Gastroesophageal sphincter (tissue), 3 donors: ENCODE results near the gene CDC45.

Experiments used
- CTCF ChIP-seq, 4 experiments: fragments of 200-600 bp in 2 of 4; fragments of 450-650 bp in 2 of 4; sonication (generic) in 1 of 4; IDR thresholded peaks; one replicate each; pipeline ENCODE4 v1.5.1; 2017 to 2019; ENCODE audit warnings: antibody characterized with exemption in 4 of 4, mild to moderate bottlenecking in 2 of 4, moderate library complexity in 2 of 4
- EP300 ChIP-seq: sonication (generic); formaldehyde crosslinking; IDR thresholded peaks from one replicate; pipeline ENCODE4 v1.6.1; 2017; ENCODE audit warnings: antibody characterized with exemption, mild to moderate bottlenecking
- POLR2A ChIP-seq, 2 donors: fragments of 450-650 bp; IDR thresholded peaks; one replicate each; pipeline ENCODE4 v1.6.1; 2017; ENCODE audit warnings: antibody characterized with exemption in 2 of 2, mild to moderate bottlenecking in 2 of 2, moderate library complexity in 1 of 2

- no peak for TF ChIP-seq EP300
- no peak for TF ChIP-seq POLR2A (IDR thresholded peaks at IDR 0.05)
- no peak for TF ChIP-seq CTCF (IDR thresholded peaks at IDR 0.05)
Observed at GRCh38 chr22:19451570-19451969, 28.1 kb upstream of the CDC45 start.
